Stimulated activated CD4-positive, alpha-beta T cell treated with anti-CD3 and anti-CD28 coated beads, Interleukin-2, amount 100 ng/mL, for 24 hours (primary cell): ENCODE measurements around the gene EHF.

Experiments used
- DNase-seq, 2 donors: peaks; one replicate each; pipeline ENCODE4 v3.0.0-alpha.2; 2020

EHF gene

GRCh38 chr11:34626393-34626792 lies 5.5 kb downstream of the EHF start:
- DNase-seq, result no peak

- DNase-seq, result no peak
Measured at GRCh38 chr11:34627197-34627596, 6.3 kb downstream of the EHF start.

GRCh38 chr11:34629711-34630110 lies 8.8 kb downstream of the EHF start:
- no peak for DNase-seq

GRCh38 chr11:34630544-34630943 lies 9.7 kb downstream of the EHF start:
- no peak for DNase-seq

- DNase-seq, result no peak
Measured at GRCh38 chr11:34631297-34631696, 10.4 kb downstream of the EHF start.

GRCh38 chr11:34631737-34632104 lies 10.8 kb downstream of the EHF start:
- DNase-seq, result no peak

- DNase-seq, result no peak
Measured at GRCh38 chr11:34632105-34632791, 11.4 kb downstream of the EHF start.

GRCh38 chr11:34633640-34633989 lies 12.7 kb downstream of the EHF start:
- no peak for DNase-seq

GRCh38 chr11:34633990-34634693 lies 13.2 kb downstream of the EHF start:
- no peak for DNase-seq

GRCh38 chr11:34634694-34635062 lies 13.8 kb downstream of the EHF start:
- no peak for DNase-seq

- no peak for DNase-seq
Measured at GRCh38 chr11:34636127-34636526, 15.2 kb downstream of the EHF start.

GRCh38 chr11:34637303-34637702 lies 16.4 kb downstream of the EHF start:
- no peak for DNase-seq

GRCh38 chr11:34638897-34639296 lies 18.0 kb downstream of the EHF start:
- no peak for DNase-seq

- no peak for DNase-seq
Measured at GRCh38 chr11:34639545-34639944, 18.7 kb downstream of the EHF start.

GRCh38 chr11:34640050-34640923 lies 19.4 kb downstream of the EHF start:
- no peak for DNase-seq

GRCh38 chr11:34640924-34641275 lies 20.0 kb downstream of the EHF start:
- DNase-seq, result no peak

GRCh38 chr11:34641456-34641855 lies 20.6 kb downstream of the EHF start:
- no peak for DNase-seq

- no peak for DNase-seq
Measured at GRCh38 chr11:34642001-34642554, 21.2 kb downstream of the EHF start.

GRCh38 chr11:34642873-34643272 lies 22.0 kb downstream of the EHF start:
- no peak for DNase-seq

- no peak for DNase-seq
Measured at GRCh38 chr11:34643311-34643710, 22.4 kb downstream of the EHF start.

- DNase-seq, result no peak
Measured at GRCh38 chr11:34643846-34644245, 23.0 kb downstream of the EHF start.

GRCh38 chr11:34644669-34645406 lies 23.9 kb downstream of the EHF start:
- DNase-seq, result no peak

- no peak for DNase-seq
Measured at GRCh38 chr11:34646431-34646830, 25.5 kb downstream of the EHF start.
